C4-2B (cell line): ENCODE results near the gene GAS2L1.

Experiments used
- ZFX ChIP-seq: fragments of 450-650 bp; IDR thresholded peaks from 2 replicates; pipeline ENCODE4 v1.6.1; 2017
- TF ChIP-seq, protein P1 (sequence below): fragments of 450-650 bp; conservative IDR thresholded peaks from 2 replicates; pipeline ENCODE4 v1.5.1; 2017; ENCODE audit warnings: mild to moderate bottlenecking

DNA sequence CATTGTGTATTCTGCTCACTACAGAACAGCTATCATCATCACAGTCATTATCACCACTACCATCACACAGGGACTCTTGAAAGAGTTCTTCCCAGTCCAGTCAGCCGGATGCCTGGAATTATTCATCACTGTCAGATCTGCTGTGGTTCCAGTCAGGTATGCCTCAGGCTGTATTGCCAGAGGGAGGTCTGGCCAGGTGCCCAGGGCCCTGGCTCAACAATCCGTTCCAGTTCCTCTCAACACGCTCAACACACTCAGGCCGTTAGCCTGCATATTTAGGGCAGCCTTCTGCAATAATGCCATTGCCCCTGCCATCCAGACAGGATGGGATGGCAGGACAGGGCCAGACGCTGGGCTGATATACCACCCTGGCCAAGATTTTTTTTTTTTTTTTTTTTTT is 37.7 kb downstream of the GAS2L1 start:
- TF ChIP-seq, protein P1, sequence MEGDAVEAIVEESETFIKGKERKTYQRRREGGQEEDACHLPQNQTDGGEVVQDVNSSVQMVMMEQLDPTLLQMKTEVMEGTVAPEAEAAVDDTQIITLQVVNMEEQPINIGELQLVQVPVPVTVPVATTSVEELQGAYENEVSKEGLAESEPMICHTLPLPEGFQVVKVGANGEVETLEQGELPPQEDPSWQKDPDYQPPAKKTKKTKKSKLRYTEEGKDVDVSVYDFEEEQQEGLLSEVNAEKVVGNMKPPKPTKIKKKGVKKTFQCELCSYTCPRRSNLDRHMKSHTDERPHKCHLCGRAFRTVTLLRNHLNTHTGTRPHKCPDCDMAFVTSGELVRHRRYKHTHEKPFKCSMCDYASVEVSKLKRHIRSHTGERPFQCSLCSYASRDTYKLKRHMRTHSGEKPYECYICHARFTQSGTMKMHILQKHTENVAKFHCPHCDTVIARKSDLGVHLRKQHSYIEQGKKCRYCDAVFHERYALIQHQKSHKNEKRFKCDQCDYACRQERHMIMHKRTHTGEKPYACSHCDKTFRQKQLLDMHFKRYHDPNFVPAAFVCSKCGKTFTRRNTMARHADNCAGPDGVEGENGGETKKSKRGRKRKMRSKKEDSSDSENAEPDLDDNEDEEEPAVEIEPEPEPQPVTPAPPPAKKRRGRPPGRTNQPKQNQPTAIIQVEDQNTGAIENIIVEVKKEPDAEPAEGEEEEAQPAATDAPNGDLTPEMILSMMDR, result no peak
- no peak for TF ChIP-seq ZFX
